Measurements from ENCODE around the gene ATMIN. TPM values are rescaled to one million over a fixed set of nuclear protein-coding genes. Genes with fewer than 3 reads are reported as not detected.

Gene ATMIN
- total RNA-seq, 2 experiments from 2014 or later: 16.6 to 18.9 TPM

- CTCF ChIA-PET: interaction anchor here (1.0 kb wide), 1 partner anchor 29 kb away, joined by 5 read pairs; the partner anchor contains the start of gene ATMIN
- peaks cover 50% of the 10 kb centered on the region for H3K4me1 Mint-ChIP-seq (ENCODE audit: low read depth)
- no peaks in the 10 kb centered on the region for H3K27me3 Mint-ChIP-seq (ENCODE audit: low read depth)
- DNase-seq: peak; percentile 98
- intact Hi-C loops (cut with micrococcal nuclease): loop anchor here (1.0 to 10.0 kb wide), 12 partner anchors 28 to 1742 kb away; partner anchors contain the start of genes ATMIN, C16orf46, CMIP and GAN
- peak within 1 kb of the TSS; percentile 95 for H3K4me3 Mint-ChIP-seq
- peak within 1 kb of the TSS; percentile 100 for H3K27ac Mint-ChIP-seq
- no peaks in the 10 kb centered on the region for H3K9me3 Mint-ChIP-seq
- H3K36me3 Mint-ChIP-seq (ENCODE audit: low read depth): peaks cover 27% of the 10 kb centered on the region
These were observed 28.6 kb upstream of the ATMIN start, which contains the start of the genes CENPN and CMC2 for GRCh38 chr16:81006813-81007695. Gene CENPN, plus strand, starts transcription at chr16:81007214. Its CDS starts 4,726 bp downstream, at chr16:81011940. Gene CMC2, minus strand, starts transcription at chr16:81006885. Its CDS starts 9,491 bp downstream, at chr16:80997394.

GRCh38 chr16:81008505-81008789 lies 27.2 kb upstream of the ATMIN start:
- Mint-ChIP-seq H3K4me1 (ENCODE audit: low read depth) (peaks cover 38% of the 10 kb centered on the region), H3K9me3 (no peaks in the 10 kb centered on the region), H3K27ac (no peak overlapping the region), H3K27me3 (ENCODE audit: low read depth) (no peaks in the 10 kb centered on the region), H3K36me3 (ENCODE audit: low read depth) (peaks cover 35% of the 10 kb centered on the region), H3K4me3 (peak overlapping the region; percentile 95)
- CTCF ChIA-PET: no interaction called here
- DNase-seq: no peak
- intact Hi-C loops (cut with micrococcal nuclease): loop anchor here (10.0 kb wide), 5 partner anchors 354 to 1744 kb away; partner anchors contain the start of gene CMIP

- Mint-ChIP-seq H3K36me3 (ENCODE audit: low read depth) (peaks cover 60% of the 10 kb centered on the region), H3K4me1 (ENCODE audit: low read depth) (peaks cover 19% of the 10 kb centered on the region), H3K27me3 (ENCODE audit: low read depth) (no peaks in the 10 kb centered on the region), H3K4me3 (no peak overlapping the region), H3K27ac (no peak overlapping the region), H3K9me3 (no peaks in the 10 kb centered on the region)
- DNase-seq: no peak
- intact Hi-C loops (cut with micrococcal nuclease): no loop called here
- CTCF ChIA-PET: no interaction called here
These were observed 22.7 kb upstream of the ATMIN start for GRCh38 chr16:81012974-81013373.

- no peak overlapping the region for H3K27ac Mint-ChIP-seq
- H3K4me1 Mint-ChIP-seq (ENCODE audit: low read depth): peaks cover 7% of the 10 kb centered on the region
- H3K27me3 Mint-ChIP-seq (ENCODE audit: low read depth): no peaks in the 10 kb centered on the region
- peaks cover 62% of the 10 kb centered on the region for H3K36me3 Mint-ChIP-seq (ENCODE audit: low read depth)
- CTCF ChIA-PET: interaction anchor here (1.0 kb wide), 1 partner anchor 11 kb away, joined by 7 read pairs; no protein-coding TSS in a partner anchor
- no peaks in the 10 kb centered on the region for H3K9me3 Mint-ChIP-seq
- intact Hi-C loops (cut with micrococcal nuclease): no loop called here
- DNase-seq: no peak
- H3K4me3 Mint-ChIP-seq: no peak overlapping the region
These were observed 21.0 kb upstream of the ATMIN start for GRCh38 chr16:81014672-81015071.

GRCh38 chr16:81018496-81018895 lies 17.1 kb upstream of the ATMIN start:
- H3K27me3 Mint-ChIP-seq (ENCODE audit: low read depth): no peaks in the 10 kb centered on the region
- no peak overlapping the region for H3K4me3 Mint-ChIP-seq
- H3K27ac Mint-ChIP-seq: no peak overlapping the region
- no peaks in the 10 kb centered on the region for H3K4me1 Mint-ChIP-seq (ENCODE audit: low read depth)
- no peaks in the 10 kb centered on the region for H3K9me3 Mint-ChIP-seq
- peaks cover 62% of the 10 kb centered on the region for H3K36me3 Mint-ChIP-seq (ENCODE audit: low read depth)
- DNase-seq: no peak
- intact Hi-C loops (cut with micrococcal nuclease): no loop called here
- CTCF ChIA-PET: interaction anchor here (1.0 to 1.9 kb wide), 5 partner anchors 13 to 17 kb away, joined by 3 to 7 read pairs (median 3); partner anchors contain the start of gene ATMIN

- CTCF ChIA-PET: interaction anchor here (1.0 kb wide), 1 partner anchor 9 kb away, joined by 3 read pairs; the partner anchor contains the start of gene ATMIN
- no peak overlapping the region for H3K27ac Mint-ChIP-seq
- no peak overlapping the region for H3K4me3 Mint-ChIP-seq
- H3K9me3 Mint-ChIP-seq: peaks cover 4% of the 10 kb centered on the region
- H3K4me1 Mint-ChIP-seq (ENCODE audit: low read depth): peaks cover 10% of the 10 kb centered on the region
- no peaks in the 10 kb centered on the region for H3K27me3 Mint-ChIP-seq (ENCODE audit: low read depth)
- no peak for DNase-seq
- intact Hi-C loops (cut with micrococcal nuclease): no loop called here
- peaks cover 63% of the 10 kb centered on the region for H3K36me3 Mint-ChIP-seq (ENCODE audit: low read depth)
These were observed 9.2 kb upstream of the ATMIN start for GRCh38 chr16:81026429-81026828.

- peaks cover 39% of the 10 kb centered on the region for H3K36me3 Mint-ChIP-seq (ENCODE audit: low read depth)
- no peak overlapping the region for H3K27ac Mint-ChIP-seq
- no peak overlapping the region for H3K4me3 Mint-ChIP-seq
- peak; percentile 34 for DNase-seq
- CTCF ChIA-PET: interaction anchor here (2.0 kb wide), 1 partner anchor 25 kb away, joined by 4 read pairs; no protein-coding TSS in a partner anchor
- H3K27me3 Mint-ChIP-seq (ENCODE audit: low read depth): no peaks in the 10 kb centered on the region
- peaks cover 6% of the 10 kb centered on the region for H3K9me3 Mint-ChIP-seq
- peaks cover 10% of the 10 kb centered on the region for H3K4me1 Mint-ChIP-seq (ENCODE audit: low read depth)
- intact Hi-C loops (cut with micrococcal nuclease): no loop called here
These were observed 5.6 kb upstream of the ATMIN start for GRCh38 chr16:81029930-81030604.

- Mint-ChIP-seq H3K27me3 (ENCODE audit: low read depth) (no peaks in the 10 kb centered on the region), H3K9me3 (peaks cover 2% of the 10 kb centered on the region), H3K27ac (peak overlapping the region; percentile 37), H3K4me1 (ENCODE audit: low read depth) (peaks cover 34% of the 10 kb centered on the region), H3K4me3 (peak overlapping the region; percentile 81), H3K36me3 (ENCODE audit: low read depth) (peaks cover 6% of the 10 kb centered on the region)
- intact Hi-C loops (cut with micrococcal nuclease): loop anchor here (1.0 kb wide), 6 partner anchors 29 to 702 kb away; partner anchors contain the start of genes C16orf46, CENPN, GAN and GCSH
- DNase-seq: peak; percentile 47
- CTCF ChIA-PET: interaction anchor here (0.7 to 5.1 kb wide), 25 partner anchors 10 to 702 kb away, joined by 3 to 42 read pairs (median 4); partner anchors contain the start of genes C16orf46, CENPN and CMC2
These were observed 521 bp downstream of the ATMIN start for GRCh38 chr16:81035975-81036750.

- CTCF ChIA-PET: interaction anchor here (0.6 to 5.1 kb wide), 9 partner anchors 11 to 701 kb away, joined by 3 to 42 read pairs (median 4); partner anchors contain the start of gene C16orf46
- Mint-ChIP-seq H3K9me3 (peaks cover 2% of the 10 kb centered on the region), H3K4me3 (peak overlapping the region; percentile 81), H3K4me1 (ENCODE audit: low read depth) (peaks cover 34% of the 10 kb centered on the region), H3K27ac (peak overlapping the region; percentile 37), H3K27me3 (ENCODE audit: low read depth) (no peaks in the 10 kb centered on the region), H3K36me3 (ENCODE audit: low read depth) (peaks cover 7% of the 10 kb centered on the region)
- intact Hi-C loops (cut with micrococcal nuclease): loop anchor here (1.0 kb wide), 2 partner anchors 59 to 277 kb away; partner anchors contain the start of genes GAN and GCSH
- peak; percentile 8 for DNase-seq
These were observed 1.2 kb downstream of the ATMIN start for GRCh38 chr16:81036751-81037350.

GRCh38 chr16:81040131-81040530 lies 4.5 kb downstream of the ATMIN start:
- no peak overlapping the region for H3K4me3 Mint-ChIP-seq
- H3K27me3 Mint-ChIP-seq (ENCODE audit: low read depth): no peaks in the 10 kb centered on the region
- H3K9me3 Mint-ChIP-seq: no peaks in the 10 kb centered on the region
- H3K36me3 Mint-ChIP-seq (ENCODE audit: low read depth): peaks cover 32% of the 10 kb centered on the region
- intact Hi-C loops (cut with micrococcal nuclease): no loop called here
- peaks cover 34% of the 10 kb centered on the region for H3K4me1 Mint-ChIP-seq (ENCODE audit: low read depth)
- CTCF ChIA-PET: no interaction called here
- H3K27ac Mint-ChIP-seq: no peak overlapping the region
- no peak for DNase-seq

GRCh38 chr16:81040842-81041241 lies 5.2 kb downstream of the ATMIN start:
- CTCF ChIA-PET: no interaction called here
- H3K4me3 Mint-ChIP-seq: no peak overlapping the region

More at GRCh38 chr16:81040842-81041241, 5.2 kb downstream of the ATMIN start:
- Mint-ChIP-seq H3K9me3 (no peaks in the 10 kb centered on the region), H3K4me1 (ENCODE audit: low read depth) (peaks cover 32% of the 10 kb centered on the region), H3K27me3 (ENCODE audit: low read depth) (no peaks in the 10 kb centered on the region), H3K36me3 (ENCODE audit: low read depth) (peaks cover 32% of the 10 kb centered on the region), H3K27ac (no peak overlapping the region)
- intact Hi-C loops (cut with micrococcal nuclease): no loop called here
- DNase-seq: no peak

Data from activated naive CD4-positive, alpha-beta T cell treated with anti-CD3 and anti-CD28 coated beads for 36 hours (primary cell).